ENCODE results near the gene TFDP1.
A peak's percentile ranks its signal among the peaks of the same experiment; 100 is the strongest.

The TFDP1 gene

GRCh38 chr13:113584870-113585671 lies 518 bp downstream of the TFDP1 start:
- H3K36me3 ChIP-seq (ENCODE audit: control insufficient read depth in 1 of 2, insufficient read depth in 2 of 2, low read length in 2 of 2): peaks cover 31 to 33% of the 10 kb centered on the region in 2 experiments
- WGBS (ENCODE audit: extremely low coverage, insufficient coverage, insufficient read length): no CpG with 5 or more reads among the region's 105 CpGs
- peak overlapping the region; percentile 81 for H3K18ac ChIP-seq (ENCODE audit: low read length)
- peaks cover 11% of the 10 kb centered on the region for H3K79me2 ChIP-seq (ENCODE audit: control insufficient read depth, insufficient read depth, low read length, poor library complexity)
- H4K91ac ChIP-seq (ENCODE audit: low read depth, low read length): peak overlapping the region; percentile 37
- peak overlapping the region; percentile 51 for H3K4ac ChIP-seq (ENCODE audit: low read depth, low read length)
- peak overlapping the region; percentile 7 for H2BK120ac ChIP-seq (ENCODE audit: insufficient read depth, low read length, poor library complexity)
- H3K23ac ChIP-seq (ENCODE audit: low read length): no peak overlapping the region
- no peak overlapping the region for H2AK5ac ChIP-seq (ENCODE audit: low read length)
- H3K4me3 ChIP-seq (ENCODE audit: low read depth, low read length): peak overlapping the region; percentile 80
- H2BK5ac ChIP-seq (ENCODE audit: low read depth, low read length, poor library complexity): no peak overlapping the region
- H3K4me2 ChIP-seq (ENCODE audit: low read length): peak overlapping the region; percentile 96
- H4K8ac ChIP-seq (ENCODE audit: low read depth, low read length): peak overlapping the region; percentile 55
- H3K14ac ChIP-seq (ENCODE audit: low read length): peak overlapping the region; percentile 57
- no peak overlapping the region for H2BK12ac ChIP-seq (ENCODE audit: low read length)
- H3K79me1 ChIP-seq (ENCODE audit: low read length): no peaks in the 10 kb centered on the region
- peak overlapping the region; percentile 22 for H4K12ac ChIP-seq (ENCODE audit: low read depth, low read length)
- H3K9ac ChIP-seq (ENCODE audit: low read length): peak overlapping the region; percentile 83
- no peak overlapping the region for H3K27ac ChIP-seq (ENCODE audit: low read depth, low read length)
- H3K4me1 ChIP-seq (ENCODE audit: control insufficient read depth in 1 of 2, insufficient read depth in 2 of 2, low read length in 2 of 2): peaks cover 0 to 3% of the 10 kb centered on the region in 2 experiments
- H3K27me3 ChIP-seq (ENCODE audit: insufficient read depth, low read length): no peaks in the 10 kb centered on the region
- peak in 1 of 2 donors; percentile 21 for DNase-seq
- peak overlapping the region; percentile 71 for H2AFZ ChIP-seq (ENCODE audit: insufficient read depth, low read length, poor library complexity)
- H3K9me3 ChIP-seq (ENCODE audit: insufficient read depth, low read depth, low read length): no peaks in the 10 kb centered on the region

- H3K4me1 ChIP-seq (ENCODE audit: control insufficient read depth in 1 of 2, insufficient read depth in 2 of 2, low read length in 2 of 2): peaks cover 0 to 3% of the 10 kb centered on the region in 2 experiments
- DNase-seq: no peak
- H3K36me3 ChIP-seq (ENCODE audit: control insufficient read depth in 1 of 2, insufficient read depth in 2 of 2, low read length in 2 of 2): peaks cover 34% of the 10 kb centered on the region in 2 experiments
- peak overlapping the region; percentile 52 for H3K4ac ChIP-seq (ENCODE audit: low read depth, low read length)
- no peak overlapping the region for H2BK120ac ChIP-seq (ENCODE audit: insufficient read depth, low read length, poor library complexity)
- no peaks in the 10 kb centered on the region for H3K9me3 ChIP-seq (ENCODE audit: insufficient read depth, low read depth, low read length)
- no peak overlapping the region for H3K9ac ChIP-seq (ENCODE audit: low read length)
- peak overlapping the region; percentile 96 for H3K4me2 ChIP-seq (ENCODE audit: low read length)
- no peak overlapping the region for H2AK5ac ChIP-seq (ENCODE audit: low read length)
- no peak overlapping the region for H3K18ac ChIP-seq (ENCODE audit: low read length)
- no peak overlapping the region for H2BK5ac ChIP-seq (ENCODE audit: low read depth, low read length, poor library complexity)
- no peak overlapping the region for H4K91ac ChIP-seq (ENCODE audit: low read depth, low read length)
- H3K27ac ChIP-seq (ENCODE audit: low read depth, low read length): no peak overlapping the region
- H4K12ac ChIP-seq (ENCODE audit: low read depth, low read length): no peak overlapping the region
- no peak overlapping the region for H2AFZ ChIP-seq (ENCODE audit: insufficient read depth, low read length, poor library complexity)
- no peak overlapping the region for H2BK12ac ChIP-seq (ENCODE audit: low read length)
- H4K8ac ChIP-seq (ENCODE audit: low read depth, low read length): no peak overlapping the region
- no CpG with 5 or more reads among the region's 9 CpGs for WGBS (ENCODE audit: extremely low coverage, insufficient coverage, insufficient read length)
- no peaks in the 10 kb centered on the region for H3K27me3 ChIP-seq (ENCODE audit: insufficient read depth, low read length)
- H3K79me2 ChIP-seq (ENCODE audit: control insufficient read depth, insufficient read depth, low read length, poor library complexity): peaks cover 11% of the 10 kb centered on the region
- H3K14ac ChIP-seq (ENCODE audit: low read length): no peak overlapping the region
- no peaks in the 10 kb centered on the region for H3K79me1 ChIP-seq (ENCODE audit: low read length)
- no peak overlapping the region for H3K4me3 ChIP-seq (ENCODE audit: low read depth, low read length)
- no peak overlapping the region for H3K23ac ChIP-seq (ENCODE audit: low read length)
These were observed 1.3 kb downstream of the TFDP1 start for GRCh38 chr13:113585896-113586295.

- Histone ChIP-seq H3K9ac (ENCODE audit: low read length) (no peak overlapping the region), H3K79me1 (ENCODE audit: low read length) (no peaks in the 10 kb centered on the region), H3K9me3 (ENCODE audit: insufficient read depth, low read depth, low read length) (no peaks in the 10 kb centered on the region), H3K4me1 (ENCODE audit: control insufficient read depth in 1 of 2, insufficient read depth in 2 of 2, low read length in 2 of 2) (peaks cover 0 to 3% of the 10 kb centered on the region in 2 experiments), H2AK5ac (ENCODE audit: low read length) (no peak overlapping the region), H3K18ac (ENCODE audit: low read length) (no peak overlapping the region), H3K4me3 (ENCODE audit: low read depth, low read length) (no peak overlapping the region), H3K4ac (ENCODE audit: low read depth, low read length) (peak overlapping the region; percentile 46), H3K4me2 (ENCODE audit: low read length) (no peak overlapping the region), H4K91ac (ENCODE audit: low read depth, low read length) (no peak overlapping the region), H3K79me2 (ENCODE audit: control insufficient read depth, insufficient read depth, low read length, poor library complexity) (peaks cover 11% of the 10 kb centered on the region), H4K12ac (ENCODE audit: low read depth, low read length) (no peak overlapping the region), H2BK12ac (ENCODE audit: low read length) (no peak overlapping the region), H3K36me3 (ENCODE audit: control insufficient read depth in 1 of 2, insufficient read depth in 2 of 2, low read length in 2 of 2) (peaks cover 37 to 38% of the 10 kb centered on the region in 2 experiments), H3K23ac (ENCODE audit: low read length) (no peak overlapping the region), H2AFZ (ENCODE audit: insufficient read depth, low read length, poor library complexity) (no peak overlapping the region), H2BK5ac (ENCODE audit: low read depth, low read length, poor library complexity) (no peak overlapping the region), H4K8ac (ENCODE audit: low read depth, low read length) (no peak overlapping the region), H3K27me3 (ENCODE audit: insufficient read depth, low read length) (no peaks in the 10 kb centered on the region), H3K27ac (ENCODE audit: low read depth, low read length) (no peak overlapping the region), H3K14ac (ENCODE audit: low read length) (no peak overlapping the region), H2BK120ac (ENCODE audit: insufficient read depth, low read length, poor library complexity) (no peak overlapping the region)
- no peak for DNase-seq
- no CpG with 5 or more reads among the region's 23 CpGs for WGBS (ENCODE audit: extremely low coverage, insufficient coverage, insufficient read length)
These were observed 2.3 kb downstream of the TFDP1 start for GRCh38 chr13:113586661-113587479.

GRCh38 chr13:113588394-113589111 lies 4.0 kb downstream of the TFDP1 start:
- Histone ChIP-seq H2BK5ac (ENCODE audit: low read depth, low read length, poor library complexity) (no peak overlapping the region), H3K9ac (ENCODE audit: low read length) (no peak overlapping the region), H3K4me2 (ENCODE audit: low read length) (no peak overlapping the region), H3K27me3 (ENCODE audit: insufficient read depth, low read length) (no peaks in the 10 kb centered on the region), H2AK5ac (ENCODE audit: low read length) (no peak overlapping the region), H3K79me1 (ENCODE audit: low read length) (no peaks in the 10 kb centered on the region), H4K8ac (ENCODE audit: low read depth, low read length) (no peak overlapping the region), H3K36me3 (ENCODE audit: control insufficient read depth in 1 of 2, insufficient read depth in 2 of 2, low read length in 2 of 2) (peaks cover 38 to 45% of the 10 kb centered on the region in 2 experiments), H3K18ac (ENCODE audit: low read length) (no peak overlapping the region), H4K91ac (ENCODE audit: low read depth, low read length) (no peak overlapping the region), H2BK12ac (ENCODE audit: low read length) (no peak overlapping the region), H2BK120ac (ENCODE audit: insufficient read depth, low read length, poor library complexity) (no peak overlapping the region), H3K9me3 (ENCODE audit: insufficient read depth, low read depth, low read length) (no peaks in the 10 kb centered on the region), H3K4me1 (ENCODE audit: control insufficient read depth in 1 of 2, insufficient read depth in 2 of 2, low read length in 2 of 2) (peaks cover 0 to 3% of the 10 kb centered on the region in 2 experiments), H3K23ac (ENCODE audit: low read length) (no peak overlapping the region), H3K79me2 (ENCODE audit: control insufficient read depth, insufficient read depth, low read length, poor library complexity) (peaks cover 13% of the 10 kb centered on the region), H3K4ac (ENCODE audit: low read depth, low read length) (peak overlapping the region; percentile 41), H3K4me3 (ENCODE audit: low read depth, low read length) (no peak overlapping the region), H4K12ac (ENCODE audit: low read depth, low read length) (no peak overlapping the region), H3K14ac (ENCODE audit: low read length) (no peak overlapping the region), H3K27ac (ENCODE audit: low read depth, low read length) (no peak overlapping the region), H2AFZ (ENCODE audit: insufficient read depth, low read length, poor library complexity) (no peak overlapping the region)
- DNase-seq: no peak
- WGBS (ENCODE audit: extremely low coverage, insufficient coverage, insufficient read length): 100% methylated on average over 2 of the region's 6 CpGs

Measured in trophoblast cell (in vitro differentiated cells and primary cell).